HG02885 (cell line): ENCODE results near the gene KREMEN1.

Experiments used
- ATAC-seq: cut with Tn5 transposase; IDR thresholded peaks from one replicate; pipeline ENCODE4 v1.9.1; 2021; ENCODE audit warnings: mild to moderate bottlenecking; ENCODE audit not compliant: unreplicated experiment, poor library complexity

The KREMEN1 gene

DNA sequence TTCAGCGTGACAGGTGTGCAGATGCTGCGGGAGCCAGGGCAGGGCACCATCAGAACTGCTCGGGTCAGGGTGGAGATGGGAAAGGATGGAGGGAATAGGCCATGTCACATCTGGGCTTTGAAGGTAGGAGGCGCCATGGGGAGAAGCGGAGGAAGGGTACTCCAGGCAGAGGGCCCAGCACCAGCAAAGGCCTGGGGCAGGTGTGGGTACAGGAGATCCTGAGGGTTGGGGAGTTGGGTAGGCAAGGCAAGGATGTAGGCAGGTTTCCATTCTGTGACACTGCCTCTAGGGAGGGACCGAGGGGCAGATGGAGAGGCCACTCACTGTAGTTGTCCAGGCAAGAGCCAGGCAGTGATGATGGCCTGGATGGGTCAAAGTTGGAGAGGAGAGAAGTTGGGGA lies 141.4 kb downstream of the KREMEN1 start:
- ATAC-seq, result no peak

DNA sequence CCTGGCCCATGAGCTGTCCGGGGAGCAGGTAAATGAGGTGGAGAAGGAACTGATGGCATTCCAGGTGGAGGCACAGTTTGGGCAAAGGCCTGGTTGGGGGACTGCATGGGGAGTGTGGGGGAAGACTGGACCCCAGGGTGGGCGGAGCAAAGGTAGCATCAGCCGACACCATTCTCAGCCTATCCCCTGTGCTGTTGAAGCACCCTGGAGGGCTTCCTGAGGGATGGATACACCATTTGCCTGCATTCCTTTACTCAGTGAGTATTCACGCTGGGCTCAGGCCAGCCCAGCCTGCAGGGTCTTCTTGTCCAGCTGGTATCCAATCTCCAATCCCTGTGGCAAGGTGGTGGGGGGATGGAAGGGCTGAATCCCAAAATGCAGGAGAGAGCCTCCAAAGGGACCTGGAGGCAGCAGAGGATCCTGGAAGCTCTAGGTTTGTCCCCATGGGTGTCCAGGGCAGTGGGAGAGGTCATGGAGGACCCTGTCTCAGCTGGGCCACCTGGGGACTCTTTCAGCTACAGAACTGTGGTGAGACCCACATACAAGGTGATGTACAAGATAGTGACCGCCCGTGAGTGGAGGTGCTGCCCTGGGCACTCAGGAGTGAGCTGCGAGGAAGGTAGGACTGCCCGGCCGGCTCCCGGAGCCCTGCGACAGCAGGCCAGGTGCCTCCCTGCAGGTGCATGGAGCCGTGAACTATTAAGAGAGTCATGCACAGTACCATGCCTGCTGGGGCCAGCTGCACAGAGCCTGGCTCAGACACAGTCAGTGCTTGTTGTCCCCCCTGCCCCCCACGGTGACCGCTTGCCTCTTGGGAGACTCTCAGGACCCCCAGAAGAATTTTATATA lies 142.4 kb downstream of the KREMEN1 start:
- ATAC-seq, result no peak

DNA sequence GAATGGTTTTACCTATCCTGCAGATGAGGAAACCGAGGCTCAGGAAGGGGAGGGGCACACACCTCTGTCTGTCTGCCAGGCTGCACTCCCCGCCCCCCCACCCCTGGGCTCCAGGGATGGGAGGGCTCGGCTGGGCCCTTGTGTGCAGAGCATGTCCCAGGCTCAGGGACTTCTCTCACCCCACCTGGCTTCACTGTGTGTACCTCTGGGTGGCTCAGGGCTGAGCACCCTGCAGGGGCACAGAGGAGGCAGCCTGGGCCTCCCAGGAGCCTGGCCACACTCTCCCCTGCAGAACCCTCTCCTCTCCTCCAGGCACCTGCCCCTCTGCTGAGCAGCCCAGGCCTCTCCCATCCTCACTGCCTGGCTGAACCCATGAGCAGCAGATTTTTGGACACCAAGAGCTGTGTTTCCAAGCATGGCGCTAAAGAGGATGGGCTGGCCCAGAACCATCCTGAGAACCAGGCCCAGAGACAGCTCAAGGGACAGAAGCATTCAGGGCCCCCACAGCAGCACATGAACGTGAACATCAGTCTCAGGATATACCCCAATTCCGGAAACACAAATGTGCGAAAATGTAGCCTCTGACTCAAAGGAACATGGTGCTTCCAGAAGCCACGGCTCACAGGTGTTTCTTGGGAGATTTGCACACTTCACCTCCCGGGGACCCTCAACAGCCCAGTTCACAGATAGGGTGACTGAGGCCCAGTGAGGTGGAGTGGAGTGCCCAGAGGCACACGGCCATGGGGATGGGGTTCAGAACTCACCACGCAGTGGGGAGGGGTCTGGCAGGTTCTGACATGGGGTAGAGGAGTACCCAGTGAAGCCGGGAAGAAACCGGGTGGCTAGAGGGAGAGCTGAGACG lies 143.4 kb downstream of the KREMEN1 start:
- no peak for ATAC-seq

DNA sequence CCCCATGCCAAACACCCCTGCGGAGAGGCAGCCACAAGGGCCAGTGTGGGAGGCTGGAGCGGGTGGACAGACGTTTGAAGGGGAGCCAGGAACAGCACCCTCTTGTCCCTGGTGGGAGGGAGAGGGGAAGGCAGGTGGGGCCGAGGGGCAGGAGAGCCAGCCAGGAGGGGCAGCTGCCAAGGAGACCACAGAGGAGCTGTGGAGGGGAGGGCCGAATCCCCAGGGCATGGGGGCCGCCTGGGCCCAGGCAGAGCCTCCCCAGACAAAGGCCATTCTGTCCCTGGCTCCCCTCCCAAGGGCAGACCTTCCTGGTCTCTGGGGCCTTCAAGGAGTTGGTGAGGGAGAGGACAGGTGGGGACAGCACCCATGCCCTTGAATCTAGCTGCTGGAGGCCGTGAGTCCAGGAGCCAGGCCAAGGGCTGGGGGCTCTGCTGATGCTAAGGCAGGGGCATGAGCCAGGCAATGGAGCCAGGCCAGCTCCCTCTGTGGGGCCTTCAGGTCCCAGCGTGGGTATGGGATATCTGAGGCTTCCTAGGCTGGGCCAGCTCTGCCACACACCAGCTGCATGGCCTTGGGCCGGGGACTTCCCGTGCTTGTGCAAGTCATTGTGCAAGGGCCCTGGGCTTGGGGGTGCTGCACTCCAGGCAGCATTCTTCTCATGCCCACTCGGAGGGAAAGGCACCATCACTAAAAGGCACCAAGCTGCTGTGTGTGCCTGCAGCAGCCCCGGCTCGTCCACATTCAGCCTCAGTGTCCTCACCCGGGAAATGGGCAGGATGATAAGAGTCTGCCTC lies 144.2 kb downstream of the KREMEN1 start:
- no peak for ATAC-seq
